MCF 10A (cell line): Measurements from ENCODE around the gene SLC22A13. TPM values are rescaled to one million over a fixed set of nuclear protein-coding genes. Genes with fewer than 3 reads are reported as not detected.

Experiments used
- BruUV-seq: library from RNA; stranded (reverse); fragments of 400-500 nt; replicated peaks from 2 replicates; lab custom pipeline; 2021; lab: Mats Ljungman, UMichigan
- CTCF ChIA-PET: fragments of 300-600 bp; sonication (Branson Sonifier 250); formaldehyde crosslinking; extraction: SDS; loops from one replicate; lab custom pipeline; 2021; ENCODE audit warnings: antibody characterized with exemption, inconsistent platforms; lab: Yijun Ruan, JAX
- POLR2A ChIA-PET: fragments of 300-600, 350-650 bp; sonication (Branson Sonifier 250); formaldehyde crosslinking; extraction: SDS; loops from one replicate; lab custom pipeline; 2020; ENCODE audit warnings: antibody characterized with exemption, inconsistent platforms; lab: Yijun Ruan, JAX
- DNase-seq: peaks from one replicate; pipeline ENCODE4 v3.0.0-alpha.2; 2018; ENCODE audit not compliant: unreplicated experiment
- H3K27ac Mint-ChIP-seq: one replicate; pipeline ENCODE4 v1.8.0; 2022; ENCODE audit warnings: mild to moderate bottlenecking, low read depth, mixed read lengths; ENCODE audit not compliant: unreplicated experiment
- H3K27me3 Mint-ChIP-seq: one replicate; pipeline ENCODE4 v1.8.0; 2022; ENCODE audit warnings: mixed read lengths; ENCODE audit not compliant: insufficient read depth, unreplicated experiment
- H3K36me3 Mint-ChIP-seq: one replicate; pipeline ENCODE4 v1.8.0; 2022; ENCODE audit warnings: mild to moderate bottlenecking, moderate library complexity, mixed read lengths; ENCODE audit not compliant: insufficient read depth, unreplicated experiment
- H3K4me1 Mint-ChIP-seq: one replicate; pipeline ENCODE4 v1.8.0; 2022; ENCODE audit warnings: mixed read lengths; ENCODE audit not compliant: insufficient read depth, unreplicated experiment
- H3K4me3 Mint-ChIP-seq: one replicate; pipeline ENCODE4 v1.8.0; 2022; ENCODE audit warnings: mild to moderate bottlenecking, moderate library complexity, mixed read lengths; ENCODE audit not compliant: unreplicated experiment
- H3K9me3 Mint-ChIP-seq: one replicate; pipeline ENCODE4 v1.8.0; 2022; ENCODE audit warnings: mixed read lengths; ENCODE audit not compliant: unreplicated experiment
- intact Hi-C: fragments of 100-400 bp; cut with micrococcal nuclease; formaldehyde crosslinking; loops from 2 replicates; pipeline ENCODE4 v1.14.1; 2022
- total RNA-seq: library from RNA; stranded (reverse); gene quantifications from 2 replicates; pipeline ENCODE4 v1.2.3, GENCODE V29; 2022
- TF ChIP-seq, protein P1 (sequence below): fragments of 200-600 bp; IDR thresholded peaks from one replicate; pipeline ENCODE4 v1.8.0; 2022; ENCODE audit warnings: antibody characterized with exemption, mild to moderate bottlenecking; ENCODE audit not compliant: unreplicated experiment

Gene SLC22A13
- total RNA-seq, 1 experiment from 2014 or later, result 1.9 TPM

DNA sequence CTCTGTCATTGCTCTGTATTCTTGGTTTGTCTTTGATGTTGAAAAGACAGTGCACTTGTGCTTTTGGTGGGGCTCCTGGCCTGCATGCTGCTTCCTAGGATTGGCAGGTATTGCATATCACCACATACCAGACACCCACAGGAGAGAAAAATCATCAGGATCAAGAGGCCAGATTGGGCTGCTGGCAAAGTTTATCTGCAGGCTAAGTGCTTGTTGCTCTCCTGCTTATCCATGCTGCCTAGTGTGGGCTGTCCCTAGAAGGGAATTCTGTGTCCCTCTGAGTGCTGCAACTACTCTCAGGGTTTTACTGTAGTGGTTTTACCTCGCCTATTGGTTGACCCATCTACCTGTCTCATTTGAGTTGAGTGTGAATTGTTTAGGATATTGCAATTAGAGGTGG lies 833 bp upstream of the SLC22A13 start:
- Mint-ChIP-seq H3K9me3 (no peaks in the 10 kb centered on the region), H3K27ac (no peak overlapping the region), H3K4me1 (no peaks in the 10 kb centered on the region), H3K4me3 (no peak overlapping the region), H3K36me3 (peaks cover 6% of the 10 kb centered on the region), H3K27me3 (no peaks in the 10 kb centered on the region)
- POLR2A ChIA-PET, result no interaction called here
- BruUV-seq, result no TSS peak
- DNase-seq, result no peak
- intact Hi-C loops, result no loop called here
- CTCF ChIA-PET, result interaction anchor here (0.6 to 1.1 kb wide), 3 partner anchors 34 to 134 kb away, joined by 3 to 4 read pairs (median 3); no protein-coding TSS in a partner anchor
- TF ChIP-seq, protein P1, sequence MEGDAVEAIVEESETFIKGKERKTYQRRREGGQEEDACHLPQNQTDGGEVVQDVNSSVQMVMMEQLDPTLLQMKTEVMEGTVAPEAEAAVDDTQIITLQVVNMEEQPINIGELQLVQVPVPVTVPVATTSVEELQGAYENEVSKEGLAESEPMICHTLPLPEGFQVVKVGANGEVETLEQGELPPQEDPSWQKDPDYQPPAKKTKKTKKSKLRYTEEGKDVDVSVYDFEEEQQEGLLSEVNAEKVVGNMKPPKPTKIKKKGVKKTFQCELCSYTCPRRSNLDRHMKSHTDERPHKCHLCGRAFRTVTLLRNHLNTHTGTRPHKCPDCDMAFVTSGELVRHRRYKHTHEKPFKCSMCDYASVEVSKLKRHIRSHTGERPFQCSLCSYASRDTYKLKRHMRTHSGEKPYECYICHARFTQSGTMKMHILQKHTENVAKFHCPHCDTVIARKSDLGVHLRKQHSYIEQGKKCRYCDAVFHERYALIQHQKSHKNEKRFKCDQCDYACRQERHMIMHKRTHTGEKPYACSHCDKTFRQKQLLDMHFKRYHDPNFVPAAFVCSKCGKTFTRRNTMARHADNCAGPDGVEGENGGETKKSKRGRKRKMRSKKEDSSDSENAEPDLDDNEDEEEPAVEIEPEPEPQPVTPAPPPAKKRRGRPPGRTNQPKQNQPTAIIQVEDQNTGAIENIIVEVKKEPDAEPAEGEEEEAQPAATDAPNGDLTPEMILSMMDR, result no peak

GRCh38 chr3:38266810-38267209 lies 1.2 kb downstream of the SLC22A13 start:
- no peaks in the 10 kb centered on the region for H3K27me3 Mint-ChIP-seq
- no peak for DNase-seq
- H3K4me3 Mint-ChIP-seq, result no peak overlapping the region
- TF ChIP-seq, protein P1, result no peak
- no peak overlapping the region for H3K27ac Mint-ChIP-seq
- no peaks in the 10 kb centered on the region for H3K4me1 Mint-ChIP-seq
- CTCF ChIA-PET, result interaction anchor here (0.5 kb wide), 1 partner anchor 27 kb away, joined by 3 read pairs; no protein-coding TSS in a partner anchor
- H3K36me3 Mint-ChIP-seq, result no peaks in the 10 kb centered on the region
- POLR2A ChIA-PET, result no interaction called here
- no TSS peak for BruUV-seq
- intact Hi-C loops, result no loop called here
- H3K9me3 Mint-ChIP-seq, result no peaks in the 10 kb centered on the region

- TF ChIP-seq, protein P1, result no peak
- Mint-ChIP-seq H3K9me3 (no peaks in the 10 kb centered on the region), H3K27ac (no peak overlapping the region), H3K4me3 (no peak overlapping the region), H3K4me1 (no peaks in the 10 kb centered on the region), H3K27me3 (no peaks in the 10 kb centered on the region), H3K36me3 (no peaks in the 10 kb centered on the region)
- intact Hi-C loops, result no loop called here
- CTCF ChIA-PET, result interaction anchor here (1.7 kb wide), 1 partner anchor 16 kb away, joined by 3 read pairs; no protein-coding TSS in a partner anchor
- no TSS peak for BruUV-seq
- POLR2A ChIA-PET, result no interaction called here
- no peak for DNase-seq
Measured at GRCh38 chr3:38267662-38268061, 2.0 kb downstream of the SLC22A13 start.

- Mint-ChIP-seq H3K27ac (no peak overlapping the region), H3K9me3 (no peaks in the 10 kb centered on the region), H3K4me3 (no peak overlapping the region), H3K27me3 (no peaks in the 10 kb centered on the region), H3K4me1 (no peaks in the 10 kb centered on the region), H3K36me3 (no peaks in the 10 kb centered on the region)
- no peak for DNase-seq
- ChIA-PET CTCF (interaction anchor here (0.7 to 1.7 kb wide), 3 partner anchors 16 to 212 kb away, joined by 3 read pairs; no protein-coding TSS in a partner anchor), POLR2A (no interaction called here)
- intact Hi-C loops, result no loop called here
- TF ChIP-seq, protein P1, result no peak
- no TSS peak for BruUV-seq
Measured at GRCh38 chr3:38268087-38268486, 2.5 kb downstream of the SLC22A13 start.
